HepG2 (cell line): ENCODE results near the gene STX5. TPM values are rescaled to one million over a fixed set of nuclear protein-coding genes. Genes with fewer than 3 reads are reported as not detected.

Experiments used
- ATAC-seq: fragments of 200-7000 bp; cut with Tn5 transposase; 3 replicates; pipeline ENCODE4 v1.9.1; 2020; ENCODE audit warnings: mild to moderate bottlenecking, moderate library complexity
- BruUV-seq: library from RNA; stranded (reverse); fragments of 400-500 nt; replicated peaks from 2 replicates; lab custom pipeline; 2021; lab: Mats Ljungman, UMichigan
- CTCF ChIA-PET: fragments of 300-600 bp; formaldehyde crosslinking; extraction: SDS; loops from one replicate; lab custom pipeline; 2021; ENCODE audit warnings: low total read pairs, inconsistent platforms, low intra/inter-chr PET ratio; lab: Yijun Ruan, JAX
- POLR2A ChIA-PET: fragments of 350-600 bp; sonication (Branson Sonifier 250); formaldehyde crosslinking; loops from one replicate; lab custom pipeline; 2020; ENCODE audit warnings: antibody characterized with exemption, inconsistent platforms; lab: Yijun Ruan, JAX
- DNase-seq: peaks from one replicate; pipeline ENCODE4 v3.0.0-alpha.2; 2015; ENCODE audit warnings: low spot score
- FAIRE-seq: peaks from 3 replicates; lab custom pipeline; 2011; peaks lifted over from hg19 to GRCh38; lab: Jason Lieb, UNC
- H2AFZ ChIP-seq: one replicate; pipeline ENCODE4 v1.6.1; 2011; ENCODE audit warnings: low read length, inconsistent platforms
- H3K27ac ChIP-seq: fragments of 300-600 bp; 3 replicates; pipeline ENCODE4 v1.8.0; 2011; ENCODE audit warnings: mixed run types, mild to moderate bottlenecking, mixed read lengths, low read length, inconsistent platforms; ENCODE audit not compliant: insufficient read depth; ENCODE audit errors: extremely low read length
- H3K27me3 ChIP-seq, 2 experiments: fragments of 200-600 bp in 1 of 2; 2 replicates in 1 of 2; 3 replicates in 1 of 2; pipeline versions ENCODE4 v1.6.0 to v1.8.0; 2011; ENCODE audit warnings: low read length in 2 of 2, mild to moderate bottlenecking in 2 of 2, moderate library complexity in 2 of 2, inconsistent platforms in 1 of 2; ENCODE audit not compliant: insufficient read depth in 2 of 2, control insufficient read depth in 1 of 2
- H3K36me3 ChIP-seq, 2 experiments: fragments of 200-600 bp in 1 of 2; replicated peaks in 1 of 2; 2 replicates in 1 of 2; 3 replicates in 1 of 2; pipeline versions ENCODE4 v1.5.1 to v1.8.0; 2011; ENCODE audit warnings: low read length in 2 of 2, inconsistent platforms in 1 of 2; ENCODE audit not compliant: insufficient read depth in 2 of 2, control insufficient read depth in 1 of 2
- H3K4me1 ChIP-seq: 2 replicates; pipeline ENCODE4 v1.5.1; 2012; ENCODE audit warnings: low read length, inconsistent platforms; ENCODE audit not compliant: insufficient read depth
- H3K4me2 ChIP-seq: 2 replicates; pipeline ENCODE4 v1.6.0; 2011; ENCODE audit warnings: low read depth, low read length, inconsistent platforms
- H3K4me3 ChIP-seq, 3 experiments: fragments of 200-600 bp in 1 of 3; sonication (generic), shearing (Covaris generic) in 1 of 3; replicated peaks in 1 of 3; 2 replicates each; pipeline ENCODE4 v1.5.1; 2011 to 2016; ENCODE audit warnings: low read length in 3 of 3, inconsistent platforms in 2 of 3, low read depth in 2 of 3, mild to moderate bottlenecking in 2 of 3, control low read depth in 1 of 3, mixed read lengths in 1 of 3; ENCODE audit not compliant: insufficient read depth in 1 of 3
- H3K79me2 ChIP-seq: one replicate; pipeline ENCODE4 v1.6.1; 2011; ENCODE audit warnings: low read length, inconsistent platforms; ENCODE audit not compliant: insufficient read depth
- H3K9ac ChIP-seq: 2 replicates; pipeline ENCODE4 v1.6.0; 2011; ENCODE audit warnings: mild to moderate bottlenecking, low read depth, low read length, inconsistent platforms; ENCODE audit not compliant: insufficient read depth
- H3K9me3 ChIP-seq: 2 replicates; pipeline ENCODE4 v1.5.1; 2012; ENCODE audit warnings: mild to moderate bottlenecking, low read length
- H4K20me1 ChIP-seq: 2 replicates; pipeline ENCODE4 v1.6.0; 2011; ENCODE audit warnings: inconsistent platforms, mild to moderate bottlenecking, low read length, moderate library complexity; ENCODE audit not compliant: insufficient read depth
- DR1 ChIP-seq: sonication (generic); formaldehyde crosslinking; IDR thresholded peaks from 2 replicates; pipeline ENCODE4 v1.8.0; 2021; ENCODE audit warnings: mild to moderate bottlenecking, missing genetic modification reagents, inconsistent platforms
- EED ChIP-seq: sonication (generic); formaldehyde crosslinking; IDR thresholded peaks from 2 replicates; pipeline ENCODE4 v1.5.0; 2020; ENCODE audit warnings: mild to moderate bottlenecking, missing genetic modification reagents
- ELF4 ChIP-seq: sonication (generic); formaldehyde crosslinking; IDR thresholded peaks from 2 replicates; pipeline ENCODE4 v1.5.0; 2020; ENCODE audit warnings: missing genetic modification reagents, mild to moderate bottlenecking, moderate library complexity, borderline replicate concordance
- HDAC6 ChIP-seq: fragments of 200-600 bp; sonication (generic); IDR thresholded peaks from 2 replicates; pipeline ENCODE4 v1.7.0; 2017; ENCODE audit warnings: mild to moderate bottlenecking, antibody characterized with exemption, low read length, low read depth
- KLF15 ChIP-seq: sonication (generic); formaldehyde crosslinking; IDR thresholded peaks from 2 replicates; pipeline ENCODE4 v1.8.1; 2023; ENCODE audit warnings: borderline replicate concordance, mild to moderate bottlenecking, inconsistent platforms, missing genetic modification reagents, mixed read lengths
- RXRB ChIP-seq: IDR thresholded peaks from 2 replicates; pipeline ENCODE4 v1.6.1; 2016; ENCODE audit warnings: borderline replicate concordance, missing genetic modification reagents, missing compliant biosample characterization
- SMAD1 ChIP-seq: sonication (generic); formaldehyde crosslinking; IDR thresholded peaks from 2 replicates; pipeline ENCODE4 v1.4.0; 2020; ENCODE audit warnings: missing genetic modification reagents, low read depth, mild to moderate bottlenecking, borderline replicate concordance
- SNAI1 ChIP-seq: sonication (generic); formaldehyde crosslinking; IDR thresholded peaks from 2 replicates; pipeline ENCODE4 v1.5.0; 2020; ENCODE audit warnings: mild to moderate bottlenecking, missing genetic modification reagents, borderline replicate concordance
- SRSF4 ChIP-seq: fragments of 200-400 bp; formaldehyde crosslinking; IDR thresholded peaks from one replicate; pipeline ENCODE4 v1.6.1; 2018; ENCODE audit warnings: mild to moderate bottlenecking, low read depth, low read length, moderate library complexity; ENCODE audit not compliant: poor library complexity, severe bottlenecking
- ZBTB20 ChIP-seq: sonication (generic); formaldehyde crosslinking; IDR thresholded peaks from 2 replicates; pipeline ENCODE4 v1.8.1; 2023; ENCODE audit warnings: missing genetic modification reagents, low read depth, mild to moderate bottlenecking, borderline replicate concordance
- ZFP82 ChIP-seq: sonication (generic); formaldehyde crosslinking; IDR thresholded peaks from 2 replicates; pipeline ENCODE4 v1.5.1; 2020; ENCODE audit warnings: mild to moderate bottlenecking, missing genetic modification reagents, borderline replicate concordance
- ZFYVE20 ChIP-seq: sonication (generic); formaldehyde crosslinking; IDR thresholded peaks from 2 replicates; pipeline ENCODE4 v1.8.0; 2023; ENCODE audit warnings: low read depth, mild to moderate bottlenecking, moderate library complexity, missing genetic modification reagents, borderline replicate concordance
- ZMAT3 ChIP-seq: sonication (generic); formaldehyde crosslinking; conservative IDR thresholded peaks from 2 replicates; pipeline ENCODE4 v1.7.0; 2021; ENCODE audit warnings: missing genetic modification reagents
- ZNF335 ChIP-seq: sonication (generic); formaldehyde crosslinking; IDR thresholded peaks from 2 replicates; pipeline ENCODE4 v1.4.0; 2020; ENCODE audit warnings: missing genetic modification reagents
- ZNF670 ChIP-seq: sonication (generic); formaldehyde crosslinking; IDR thresholded peaks from 2 replicates; pipeline ENCODE4 v1.8.0; 2022; ENCODE audit warnings: mild to moderate bottlenecking, missing genetic modification reagents, borderline replicate concordance
- ZNF709 ChIP-seq: sonication (generic); formaldehyde crosslinking; IDR thresholded peaks from 2 replicates; pipeline ENCODE4 v1.5.0; 2020; ENCODE audit warnings: mild to moderate bottlenecking, missing genetic modification reagents
- ZNF766 ChIP-seq: sonication (generic); formaldehyde crosslinking; IDR thresholded peaks from 2 replicates; pipeline ENCODE4 v1.5.0; 2020; ENCODE audit warnings: missing genetic modification reagents, borderline replicate concordance
- WGBS: methylation state at CpG from one replicate; pipeline ENCODE4 v1.1.6; 2017; ENCODE audit warnings: low lambda C conversion rate; 5-methylcytosine and 5-hydroxymethylcytosine counted together
- in situ Hi-C: cut with HindIII; loops from 2 replicates; pipeline ENCODE4 v1.10.0; 2017; ENCODE audit warnings: low pct_unique_long_range_greater_than_20kb; ENCODE audit not compliant: extremely low pct_ligation_motif_present
- intact Hi-C: fragments of 100-400 bp; cut with micrococcal nuclease; formaldehyde crosslinking; loops from one replicate; pipeline ENCODE4 v1.10.0; 2022; ENCODE audit not compliant: unreplicated experiment
- polyA plus RNA-seq, 8 experiments: library from polyadenylated mRNA; depleted of rRNA in 3 of 8; stranded (reverse) in 7 of 8; unstranded in 1 of 8; fragments of >200 nt; fragmentation: Illumina TruSeq in 4 of 8; extraction: Trizol in 4 of 8; gene quantifications; 2 replicates each; pipeline versions ENCODE4 v1.2.1 to v1.2.3, GENCODE V29; 2011 to 2016; ENCODE audit warnings: low read depth in 4 of 8, missing spikeins in 1 of 8, mixed read lengths in 1 of 8; ENCODE audit not compliant: insufficient read depth in 1 of 8
- total RNA-seq, 5 experiments: library from RNA; depleted of rRNA; stranded (reverse); fragments of >200 nt; fragmentation: Illumina TruSeq; extraction: Trizol; gene quantifications; 2 replicates each; pipeline ENCODE4 v1.2.3, GENCODE V29; 2016; ENCODE audit warnings: low read depth in 1 of 5
- TF ChIP-seq, protein P1 (sequence below), 2 experiments: sonication (generic) in 1 of 2; formaldehyde crosslinking in 1 of 2; IDR thresholded peaks; 2 replicates each; pipeline versions ENCODE4 v1.4.0 to v1.6.1; 2016 to 2020; ENCODE audit warnings: borderline replicate concordance in 1 of 2, low read depth in 1 of 2, mild to moderate bottlenecking in 1 of 2, missing genetic modification reagents in 1 of 2

STX5 gene
- total and polyA plus RNA-seq, 2 of the 13 experiments (the other 11 are each of a cell fraction or from before 2014, with no cell fraction given), result 26.9 to 30.0 TPM

DNA sequence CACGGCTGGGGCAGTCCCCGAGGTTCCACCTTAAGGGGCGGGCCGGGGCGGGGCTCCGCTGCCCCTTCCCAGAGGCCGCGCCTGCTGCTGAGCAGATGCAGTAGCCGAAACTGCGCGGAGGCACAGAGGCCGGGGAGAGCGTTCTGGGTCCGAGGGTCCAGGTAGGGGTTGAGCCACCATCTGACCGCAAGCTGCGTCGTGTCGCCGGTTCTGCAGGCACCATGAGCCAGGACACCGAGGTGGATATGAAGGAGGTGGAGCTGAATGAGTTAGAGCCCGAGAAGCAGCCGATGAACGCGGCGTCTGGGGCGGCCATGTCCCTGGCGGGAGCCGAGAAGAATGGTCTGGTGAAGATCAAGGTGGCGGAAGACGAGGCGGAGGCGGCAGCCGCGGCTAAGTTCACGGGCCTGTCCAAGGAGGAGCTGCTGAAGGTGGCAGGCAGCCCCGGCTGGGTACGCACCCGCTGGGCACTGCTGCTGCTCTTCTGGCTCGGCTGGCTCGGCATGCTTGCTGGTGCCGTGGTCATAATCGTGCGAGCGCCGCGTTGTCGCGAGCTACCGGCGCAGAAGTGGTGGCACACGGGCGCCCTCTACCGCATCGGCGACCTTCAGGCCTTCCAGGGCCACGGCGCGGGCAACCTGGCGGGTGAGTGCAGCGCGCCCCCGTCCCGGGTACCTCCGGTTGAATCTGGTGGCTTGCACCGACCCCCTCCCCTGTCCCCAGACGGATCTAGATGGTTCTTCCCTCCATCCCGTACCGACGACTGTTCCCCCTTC is 49.1 kb upstream of the STX5 start, which contains the start of gene SLC3A2:
Gene SLC3A2, plus strand, starts transcription at position 94 of the 776 bp plus-strand sequence. Its CDS starts 128 bp downstream, at position 222.
- Histone ChIP-seq H4K20me1 (peaks cover 19% of the 10 kb centered on the region; the same call in 1 of the 2 replicates), H3K9me3 (no peaks in the 10 kb centered on the region), H3K9ac (peak within 1 kb of the TSS; percentile 92), H3K4me3 (peak within 1 kb of the TSS; percentile 92 to 99 (median 94)), H2AFZ (no peak within 1 kb of the TSS), H3K79me2 (peaks cover 63% of the 10 kb centered on the region), H3K36me3 (peaks cover 20 to 64% of the 10 kb centered on the region in 2 experiments), H3K4me2 (peak within 1 kb of the TSS; percentile 81), H3K27ac (peak within 1 kb of the TSS; percentile 93), H3K4me1 (peaks cover 56% of the 10 kb centered on the region), H3K27me3 (no peaks in the 10 kb centered on the region; a peak in 1 of 5 replicates)
- ChIA-PET POLR2A (interaction anchor here (0.6 to 5.8 kb wide), 23 partner anchors 9 to 886 kb away, joined by 3 to 90 read pairs (median 6); partner anchors contain the start of genes AHNAK, HNRNPUL2, LBHD1 and MTA2), CTCF (no interaction called here)
- BruUV-seq, result TSS peak; percentile 90
- peak; percentile 56 for FAIRE-seq
- in situ Hi-C loops (no loop called here), intact Hi-C loops (loop anchor here (1.0 to 2.0 kb wide), 2 partner anchors 25 to 94 kb away; partner anchors contain the start of gene TMEM179B)
- 1% methylated on average over 22 of the region's 69 CpGs for WGBS
- ATAC-seq, result peak; percentile 91
- peak; percentile 74 for DNase-seq
- TF ChIP-seq ZBTB20 (CRISPR knock-in tag), result peak; percentile 85; the same call in 1 of the 2 replicates
- TF ChIP-seq DR1 (CRISPR knock-in tag), result peak; percentile 46; the same call in 1 of the 2 replicates
- TF ChIP-seq ZFYVE20 (CRISPR knock-in tag), result no peak
- no peak for TF ChIP-seq ZNF670 (CRISPR knock-in tag)
- no peak for TF ChIP-seq ELF4 (CRISPR knock-in tag)
- TF ChIP-seq KLF15, result 0 out of 2 replicates have a peak, but pooled peaks have one; percentile 56
- TF ChIP-seq, protein P1, sequence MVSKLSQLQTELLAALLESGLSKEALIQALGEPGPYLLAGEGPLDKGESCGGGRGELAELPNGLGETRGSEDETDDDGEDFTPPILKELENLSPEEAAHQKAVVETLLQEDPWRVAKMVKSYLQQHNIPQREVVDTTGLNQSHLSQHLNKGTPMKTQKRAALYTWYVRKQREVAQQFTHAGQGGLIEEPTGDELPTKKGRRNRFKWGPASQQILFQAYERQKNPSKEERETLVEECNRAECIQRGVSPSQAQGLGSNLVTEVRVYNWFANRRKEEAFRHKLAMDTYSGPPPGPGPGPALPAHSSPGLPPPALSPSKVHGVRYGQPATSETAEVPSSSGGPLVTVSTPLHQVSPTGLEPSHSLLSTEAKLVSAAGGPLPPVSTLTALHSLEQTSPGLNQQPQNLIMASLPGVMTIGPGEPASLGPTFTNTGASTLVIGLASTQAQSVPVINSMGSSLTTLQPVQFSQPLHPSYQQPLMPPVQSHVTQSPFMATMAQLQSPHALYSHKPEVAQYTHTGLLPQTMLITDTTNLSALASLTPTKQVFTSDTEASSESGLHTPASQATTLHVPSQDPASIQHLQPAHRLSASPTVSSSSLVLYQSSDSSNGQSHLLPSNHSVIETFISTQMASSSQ (IDR thresholded peaks at IDR 0.05; ENCODE audit: low read depth), result no peak
- TF ChIP-seq, protein P1 (CRISPR knock-in tag; IDR thresholded peaks at IDR 0.05; ENCODE audit: borderline replicate concordance), result peak; percentile 67
- TF ChIP-seq HDAC6, result no peak
- TF ChIP-seq ZFP82 (CRISPR knock-in tag), result no peak
- TF ChIP-seq ZMAT3 (CRISPR knock-in tag), result peak; percentile 73; the same call in 1 of the 2 replicates
- TF ChIP-seq SNAI1 (CRISPR knock-in tag), result no peak
- peak; percentile 38 for TF ChIP-seq RXRB
- TF ChIP-seq ZNF766 (CRISPR knock-in tag), result no peak
- peak; percentile 48; the same call in 1 of the 2 replicates for TF ChIP-seq ZNF709 (CRISPR knock-in tag)
- TF ChIP-seq SRSF4, result no peak
- TF ChIP-seq EED (CRISPR knock-in tag), result peak; percentile 73; the same call in 1 of the 2 replicates
- peak; percentile 72; the same call in 1 of the 2 replicates for TF ChIP-seq SMAD1 (CRISPR knock-in tag)
- TF ChIP-seq ZNF335, result peak; percentile 56; the same call in 1 of the 2 replicates
